Body of pancreas (tissue), 4 donors: Measurements from ENCODE around the gene CSF1. TPM values are rescaled to one million over a fixed set of nuclear protein-coding genes. Genes with fewer than 3 reads are reported as not detected.

Experiments used
- ATAC-seq: fragments of 150-250 bp; one replicate; pipeline ENCODE4 v1.9.1; 2016
- DNase-seq, 4 donors: peaks; one replicate each; pipeline ENCODE4 v3.0.0-alpha.2; 2019
- H3K27ac ChIP-seq, 4 donors: fragments of 200-600 bp; sonication (generic); 1 replicate in 3 of 4; 2 replicates in 1 of 4; pipeline versions ENCODE4 v1.5.1 to v1.6.1; 2016 to 2019; ENCODE audit warnings: mild to moderate bottlenecking in 1 of 4, mixed read lengths in 1 of 4, moderate library complexity in 1 of 4
- H3K27me3 ChIP-seq, 2 donors: fragments of 200-600 bp; sonication (generic); one replicate each; pipeline ENCODE4 v1.6.0; 2016; ENCODE audit warnings: mild to moderate bottlenecking in 1 of 2
- H3K36me3 ChIP-seq, 2 donors: fragments of 200-600 bp; sonication (generic); replicated peaks in 1 of 2; 2 replicates each; pipeline ENCODE4 v1.5.1; 2016; ENCODE audit warnings: low read depth in 2 of 2; ENCODE audit not compliant: insufficient read depth in 1 of 2
- H3K4me1 ChIP-seq: fragments of 200-600 bp; sonication (generic); one replicate; pipeline ENCODE4 v1.6.0; 2016
- H3K4me3 ChIP-seq, 2 donors: fragments of 200-600 bp; sonication (generic); 1 replicate in 1 of 2; 2 replicates in 1 of 2; pipeline ENCODE4 v1.5.1; 2016 to 2019
- H3K9me3 ChIP-seq, 3 donors: fragments of 200-600 bp; sonication (generic); 1 replicate in 2 of 3; 2 replicates in 1 of 3; pipeline ENCODE4 v1.5.1; 2016
- POLR2A ChIP-seq, 3 donors: fragments of 450-650 bp; IDR thresholded peaks; one replicate each; pipeline ENCODE4 v1.6.1; 2016; ENCODE audit warnings: antibody characterized with exemption in 3 of 3, mild to moderate bottlenecking in 2 of 3
- WGBS, 2 donors: methylation state at CpG; one replicate each; pipeline ENCODE4 v1.1.5; 2017; 5-methylcytosine and 5-hydroxymethylcytosine counted together
- intact Hi-C: fragments of 100-400 bp; cut with DNase I; formaldehyde crosslinking; loops from one replicate; pipeline ENCODE4 v1.15.1; 2023
- total RNA-seq, 2 donors: library from RNA; depleted of rRNA; stranded (reverse); fragments of >200 nt; gene quantifications; one replicate each; pipeline ENCODE4 v1.1.0, GENCODE V29; 2016
- TF ChIP-seq, protein P1 (sequence below), 7 experiments: fragments of 450-650 bp in 4 of 7; fragments of 200-600 bp in 3 of 7; sonication (generic) in 3 of 7; IDR thresholded peaks; one replicate each; pipeline ENCODE4 v1.5.1; 2016 to 2019; ENCODE audit warnings: antibody characterized with exemption in 7 of 7

The CSF1 gene
- total RNA-seq, 2 donors from 2014 or later: 26.7 to 60.7 TPM

DNA sequence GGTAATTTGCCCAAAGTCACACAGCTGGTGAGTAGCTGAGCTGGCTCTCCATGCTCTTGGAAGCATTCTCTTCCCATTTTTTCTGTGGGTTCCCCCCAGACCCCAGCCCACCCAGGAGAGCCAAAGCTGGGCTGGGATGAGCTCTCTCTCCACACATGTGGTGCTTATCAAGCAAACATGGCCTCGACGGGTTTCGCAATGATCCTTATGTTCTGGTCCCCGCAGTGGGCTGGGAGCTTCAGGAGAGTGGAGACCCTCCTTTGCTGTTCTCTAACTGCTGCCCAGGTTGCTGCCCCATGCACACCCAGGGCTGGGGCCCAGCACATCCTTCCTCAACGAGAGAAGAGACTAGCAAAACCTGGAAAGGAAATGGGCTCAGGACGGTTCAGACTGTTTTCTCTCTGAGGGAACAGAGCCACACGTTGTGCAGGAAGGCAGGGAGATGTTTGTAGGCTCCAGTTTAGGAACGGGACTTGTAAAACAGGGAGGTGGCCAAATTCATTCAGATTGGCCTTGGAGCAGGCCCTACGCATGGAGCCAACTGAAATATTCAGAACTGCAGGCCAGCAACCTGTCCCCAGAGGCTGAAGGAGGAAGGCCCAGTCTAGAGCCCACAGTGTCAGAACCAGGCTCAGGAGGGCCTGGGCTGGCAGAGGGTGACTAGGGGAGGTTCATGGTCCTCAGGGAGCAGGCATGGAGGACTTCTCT is 27.2 kb upstream of the CSF1 start:
- Histone ChIP-seq H3K9me3 (no peaks in the 10 kb centered on the region), H3K36me3 (no peaks in the 10 kb centered on the region), H3K27ac (no peak overlapping the region), H3K4me1 (peaks cover 5% of the 10 kb centered on the region), H3K27me3 (no peaks in the 10 kb centered on the region), H3K4me3 (no peak overlapping the region)
- DNase-seq (peak in 1 of 4 donors; percentile 22), ATAC-seq (peak; percentile 33)
- WGBS, 2 donors: 55 to 70% methylated on average over 5 to 9 of the region's 9 CpGs
- intact Hi-C loops: no loop called here
- no peak for TF ChIP-seq POLR2A (IDR thresholded peaks at IDR 0.05)
- TF ChIP-seq, protein P1, sequence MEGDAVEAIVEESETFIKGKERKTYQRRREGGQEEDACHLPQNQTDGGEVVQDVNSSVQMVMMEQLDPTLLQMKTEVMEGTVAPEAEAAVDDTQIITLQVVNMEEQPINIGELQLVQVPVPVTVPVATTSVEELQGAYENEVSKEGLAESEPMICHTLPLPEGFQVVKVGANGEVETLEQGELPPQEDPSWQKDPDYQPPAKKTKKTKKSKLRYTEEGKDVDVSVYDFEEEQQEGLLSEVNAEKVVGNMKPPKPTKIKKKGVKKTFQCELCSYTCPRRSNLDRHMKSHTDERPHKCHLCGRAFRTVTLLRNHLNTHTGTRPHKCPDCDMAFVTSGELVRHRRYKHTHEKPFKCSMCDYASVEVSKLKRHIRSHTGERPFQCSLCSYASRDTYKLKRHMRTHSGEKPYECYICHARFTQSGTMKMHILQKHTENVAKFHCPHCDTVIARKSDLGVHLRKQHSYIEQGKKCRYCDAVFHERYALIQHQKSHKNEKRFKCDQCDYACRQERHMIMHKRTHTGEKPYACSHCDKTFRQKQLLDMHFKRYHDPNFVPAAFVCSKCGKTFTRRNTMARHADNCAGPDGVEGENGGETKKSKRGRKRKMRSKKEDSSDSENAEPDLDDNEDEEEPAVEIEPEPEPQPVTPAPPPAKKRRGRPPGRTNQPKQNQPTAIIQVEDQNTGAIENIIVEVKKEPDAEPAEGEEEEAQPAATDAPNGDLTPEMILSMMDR (IDR thresholded peaks at IDR 0.05): no peak

DNA sequence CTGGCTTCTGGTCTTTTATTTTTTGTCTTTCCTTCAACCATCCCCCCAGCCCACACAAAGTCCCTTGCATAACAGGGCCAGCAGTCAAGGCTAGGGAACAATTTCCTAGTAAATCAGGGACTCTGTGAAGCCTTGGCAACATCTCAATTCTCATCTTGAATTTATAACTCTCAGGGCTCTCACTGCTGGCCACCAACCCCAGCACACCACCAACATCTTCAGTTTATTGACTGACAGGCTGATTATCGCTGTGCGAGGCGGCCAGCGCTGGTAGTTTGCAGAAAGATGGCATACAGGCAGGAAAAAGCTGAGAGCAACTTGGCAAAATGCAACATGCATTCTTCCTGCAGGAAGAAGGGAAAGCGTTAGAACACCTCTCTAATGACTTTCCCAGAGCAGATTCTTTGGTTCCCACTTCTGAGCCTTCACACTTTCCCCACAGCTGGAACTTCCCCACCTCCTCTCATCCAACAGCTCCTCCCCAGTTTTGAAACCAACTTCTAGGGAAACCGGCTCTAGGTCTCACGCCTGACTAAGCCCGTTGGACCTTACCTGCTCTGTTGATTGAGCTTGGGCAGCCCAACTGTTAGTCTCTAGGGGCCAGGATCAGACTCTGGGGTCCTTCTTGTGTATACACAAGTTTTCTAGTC is 26.3 kb upstream of the CSF1 start:
- TF ChIP-seq, protein P1 (IDR thresholded peaks at IDR 0.05): no peak
- TF ChIP-seq POLR2A (IDR thresholded peaks at IDR 0.05): no peak
- DNase-seq (no peak), ATAC-seq (no peak)
- WGBS, 2 donors: 83 to 86% methylated on average over 8 of the region's 8 CpGs
- H3K27me3 ChIP-seq: no peaks in the 10 kb centered on the region
- H3K4me1 ChIP-seq: peaks cover 5% of the 10 kb centered on the region
- no peaks in the 10 kb centered on the region for H3K9me3 ChIP-seq
- no peaks in the 10 kb centered on the region for H3K36me3 ChIP-seq
- intact Hi-C loops: no loop called here
- no peak overlapping the region for H3K4me3 ChIP-seq
- no peak overlapping the region for H3K27ac ChIP-seq

DNA sequence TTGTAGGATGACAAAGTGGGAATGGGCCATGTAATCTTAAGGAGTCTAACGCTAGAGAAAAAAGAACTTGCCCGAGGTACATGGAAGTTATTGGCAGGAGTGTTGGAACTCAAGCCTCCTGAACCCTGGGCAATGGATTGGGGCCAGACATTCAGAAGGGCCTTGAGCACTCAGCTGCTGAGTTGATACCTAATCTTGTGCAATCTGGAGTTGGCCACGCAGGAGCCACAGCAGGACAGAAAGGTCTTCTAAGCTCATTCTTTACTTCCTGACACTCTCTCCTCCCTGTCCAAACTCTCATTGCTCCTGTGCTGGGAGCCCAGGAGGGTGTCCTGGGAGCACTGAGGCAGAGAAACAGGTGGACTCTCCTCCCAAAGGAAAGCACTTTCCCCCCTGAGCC is 25.1 kb upstream of the CSF1 start:
- no peak for DNase-seq
- ATAC-seq: no peak

DNA sequence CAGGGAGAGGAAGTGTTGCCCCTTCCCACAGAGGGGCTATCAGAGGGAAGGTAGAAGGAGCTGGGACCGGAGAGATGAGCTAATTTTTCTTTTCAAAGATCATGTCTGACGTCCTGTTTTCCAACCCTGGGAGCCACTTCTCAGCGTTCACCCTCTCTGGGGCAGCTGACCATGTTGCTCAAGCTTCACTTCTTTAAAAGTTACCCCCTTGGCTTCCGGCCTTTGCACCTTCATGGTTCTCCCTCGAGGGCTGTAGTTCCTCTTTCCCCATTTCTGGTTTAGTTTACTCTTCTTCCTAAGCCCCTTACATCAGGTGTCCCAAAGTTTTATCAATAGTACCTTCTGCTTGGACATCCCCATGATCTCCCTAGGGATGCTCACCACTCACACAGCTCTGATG is 23.8 kb upstream of the CSF1 start:
- H3K4me1 ChIP-seq: peaks cover 5% of the 10 kb centered on the region
- no peaks in the 10 kb centered on the region for H3K27me3 ChIP-seq
- TF ChIP-seq, protein P1 (IDR thresholded peaks at IDR 0.05): no peak
- TF ChIP-seq POLR2A (IDR thresholded peaks at IDR 0.05): no peak
- no peaks in the 10 kb centered on the region for H3K36me3 ChIP-seq
- no peaks in the 10 kb centered on the region for H3K9me3 ChIP-seq
- 75 to 78% methylated on average over 5 of the region's 5 CpGs for WGBS, 2 donors
- ATAC-seq (no peak), DNase-seq (peak in 1 of 4 donors; percentile 36)
- intact Hi-C loops: no loop called here
- H3K27ac ChIP-seq: no peak overlapping the region
- H3K4me3 ChIP-seq: no peak overlapping the region

More for the DNA sequence above, 25.1 kb upstream of the CSF1 start:
- H3K4me3 ChIP-seq: no peak overlapping the region
- no peaks in the 10 kb centered on the region for H3K9me3 ChIP-seq
- H3K27me3 ChIP-seq: no peaks in the 10 kb centered on the region
- no peak for TF ChIP-seq POLR2A (IDR thresholded peaks at IDR 0.05)
- TF ChIP-seq, protein P1 (IDR thresholded peaks at IDR 0.05): no peak
- H3K27ac ChIP-seq: no peak overlapping the region
- intact Hi-C loops: no loop called here
- H3K4me1 ChIP-seq: peaks cover 5% of the 10 kb centered on the region
- no peaks in the 10 kb centered on the region for H3K36me3 ChIP-seq
- WGBS, 2 donors: 37 to 53% methylated on average over 3 of the region's 3 CpGs
